Stromal cell of bone marrow (primary cell): Measurements from ENCODE around the gene ZAR1.

ENCODE experiments used
- DNase-seq: peaks from one replicate; pipeline ENCODE4 v3.0.0-alpha.2; 2012; ENCODE audit warnings: low read depth

ZAR1 gene

GRCh38 chr4:48490680-48491513, 845 bp downstream of the ZAR1 start:
- no peak for DNase-seq

GRCh38 chr4:48491514-48492176, 1.6 kb downstream of the ZAR1 start:
- no peak for DNase-seq

- DNase-seq: no peak
These were observed 3.5 kb downstream of the ZAR1 start for GRCh38 chr4:48493452-48494100.

GRCh38 chr4:48495941-48496340, 5.9 kb downstream of the ZAR1 start:
- DNase-seq: no peak

GRCh38 chr4:48498895-48499294, 8.8 kb downstream of the ZAR1 start:
- no peak for DNase-seq

- DNase-seq: no peak
These were observed 9.6 kb downstream of the ZAR1 start for GRCh38 chr4:48499551-48500066.

- DNase-seq: no peak
These were observed 13.4 kb downstream of the ZAR1 start for GRCh38 chr4:48503233-48504025.

- DNase-seq: no peak
These were observed 13.9 kb downstream of the ZAR1 start for GRCh38 chr4:48504026-48504330.

GRCh38 chr4:48504352-48504751, 14.3 kb downstream of the ZAR1 start:
- no peak for DNase-seq

- no peak for DNase-seq
These were observed 16.7 kb downstream of the ZAR1 start for GRCh38 chr4:48506716-48507115.

GRCh38 chr4:48509543-48509942, 19.5 kb downstream of the ZAR1 start:
- DNase-seq: peak; percentile 57

- DNase-seq: no peak
These were observed 28.1 kb downstream of the ZAR1 start for GRCh38 chr4:48518143-48518542.

- no peak for DNase-seq
These were observed 36.4 kb downstream of the ZAR1 start for GRCh38 chr4:48526406-48526805.

GRCh38 chr4:48538358-48538757, 48.3 kb downstream of the ZAR1 start:
- DNase-seq: no peak

GRCh38 chr4:48539597-48539996, 49.5 kb downstream of the ZAR1 start:
- no peak for DNase-seq

GRCh38 chr4:48542888-48543287, 52.8 kb downstream of the ZAR1 start:
- no peak for DNase-seq

GRCh38 chr4:48543796-48544195, 53.7 kb downstream of the ZAR1 start:
- no peak for DNase-seq
